ENCODE data around the gene C15orf62. TPM values are rescaled to one million over a fixed set of nuclear protein-coding genes. Genes with fewer than 3 reads are reported as not detected.

Gene C15orf62
- total and polyA plus RNA-seq, 2 donors (not counting 1 experiment from before 2014, with no cell fraction given) = 0.02 to 0.17 TPM

GRCh38 chr15:40766906-40767837 lies 2.6 kb upstream of the C15orf62 start:
- H3K4me1 ChIP-seq (ENCODE audit: control insufficient read depth, extremely low read depth, insufficient read depth, low read length) = peaks cover 16% of the 10 kb centered on the region
- no peak overlapping the region for H2AFZ ChIP-seq (ENCODE audit: low read length)
- H4K20me1 ChIP-seq (ENCODE audit: control insufficient read depth, extremely low read depth, insufficient read depth, low read length) = no peaks in the 10 kb centered on the region
- H3K9me3 ChIP-seq (ENCODE audit: control insufficient read depth, insufficient read depth, low read depth, low read length) = no peaks in the 10 kb centered on the region
- no peaks in the 10 kb centered on the region for H3K79me2 ChIP-seq (ENCODE audit: control insufficient read depth, insufficient read depth, low read length)
- H3K9ac ChIP-seq (ENCODE audit: insufficient read depth, low read length) = no peak overlapping the region
- no peak overlapping the region for H3K4me2 ChIP-seq (ENCODE audit: extremely low read depth, insufficient read depth, low read length)
- no peak overlapping the region for H3K4me3 ChIP-seq (replicated peaks in 1 of 4; ENCODE audit: control extremely low read depth in 1 of 4, insufficient read depth in 1 of 4, low read depth in 3 of 4, low read length in 4 of 4)
- no peaks in the 10 kb centered on the region for H3K27me3 ChIP-seq (ENCODE audit: control insufficient read depth, insufficient read depth, low read length)
- H3K27ac ChIP-seq (ENCODE audit: insufficient read depth, low read length) = no peak overlapping the region
- no peak for TF ChIP-seq EZH2 (IDR thresholded peaks at IDR 0.05; ENCODE audit: low read length, missing control alignments)
- H3K36me3 ChIP-seq (ENCODE audit: control insufficient read depth, insufficient read depth, low read length) = peaks cover 5% of the 10 kb centered on the region
- peak; percentile 29 to 79 for DNase-seq (ENCODE audit: low read depth in 2 of 2)

DNA sequence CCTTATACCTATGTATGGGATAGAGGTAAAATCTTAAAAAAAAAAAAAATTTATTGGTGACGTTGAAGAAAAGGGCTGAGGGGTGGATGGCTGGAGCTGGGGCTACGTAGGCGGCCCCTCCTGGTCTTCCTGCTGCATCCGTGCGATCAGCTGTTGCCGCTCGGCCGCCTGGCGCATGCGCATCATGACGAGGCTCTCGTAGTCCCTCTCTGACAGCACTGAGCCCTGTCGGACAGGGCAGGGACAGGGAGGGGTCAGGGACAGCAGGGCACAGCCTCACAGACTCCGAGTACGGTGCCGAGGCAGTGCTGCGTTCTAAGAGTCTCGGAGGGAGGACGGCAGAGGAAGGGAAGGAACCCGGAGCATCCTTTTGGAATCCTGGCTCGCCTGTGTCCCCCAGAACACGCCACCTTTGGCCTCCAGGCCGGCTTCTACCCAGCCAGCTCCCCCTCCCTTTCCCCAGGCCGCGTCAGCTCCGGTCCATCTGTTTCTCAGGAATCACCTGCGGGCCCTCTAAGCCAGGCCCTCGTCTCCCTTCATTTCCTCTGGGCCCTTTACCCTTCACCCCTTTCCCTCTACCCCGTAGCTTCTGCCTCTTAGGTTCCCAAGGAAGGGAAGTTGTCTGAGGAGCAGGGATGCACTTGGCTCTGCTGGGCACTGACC lies 1.8 kb upstream of the C15orf62 start:
- no peaks in the 10 kb centered on the region for H3K79me2 ChIP-seq (ENCODE audit: control insufficient read depth, insufficient read depth, low read length)

DNA sequence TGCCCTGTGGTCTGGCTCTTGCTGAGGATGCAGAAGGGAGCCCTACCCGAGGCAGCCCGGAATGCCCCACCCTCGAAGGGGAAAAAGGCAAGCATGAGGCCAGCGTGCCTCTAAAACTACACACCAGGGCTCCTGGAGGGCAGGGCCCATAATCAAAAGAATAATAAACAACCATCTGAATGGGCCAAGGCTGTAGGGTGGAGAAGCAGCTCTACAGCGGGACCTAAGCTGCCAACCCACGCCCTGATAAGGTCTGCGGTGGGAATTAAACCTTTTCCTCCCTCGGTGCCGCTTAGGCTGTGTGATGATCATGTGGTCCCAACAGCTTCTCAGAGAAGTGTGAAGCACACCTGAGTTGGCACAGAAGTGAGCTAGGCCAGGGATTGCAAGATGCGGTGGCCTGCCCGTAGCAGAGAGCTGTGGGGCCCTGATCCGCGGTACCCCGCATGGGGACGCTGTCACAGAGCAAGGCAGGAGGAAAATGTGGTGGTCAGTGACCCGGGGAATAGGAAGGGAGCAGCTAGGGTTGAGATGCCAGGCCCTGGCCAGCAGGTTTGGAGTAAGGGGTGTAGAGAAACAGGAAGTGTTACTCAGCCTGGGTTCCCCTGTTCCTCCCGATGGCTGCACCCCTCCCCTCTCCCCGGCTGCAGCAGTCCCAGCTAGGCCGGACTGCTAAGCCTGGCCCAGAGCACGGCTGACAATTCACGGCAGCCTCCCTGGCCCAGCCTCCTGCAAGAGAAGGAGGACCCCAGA lies 1.1 kb upstream of the C15orf62 start:
- TF ChIP-seq, protein P1, sequence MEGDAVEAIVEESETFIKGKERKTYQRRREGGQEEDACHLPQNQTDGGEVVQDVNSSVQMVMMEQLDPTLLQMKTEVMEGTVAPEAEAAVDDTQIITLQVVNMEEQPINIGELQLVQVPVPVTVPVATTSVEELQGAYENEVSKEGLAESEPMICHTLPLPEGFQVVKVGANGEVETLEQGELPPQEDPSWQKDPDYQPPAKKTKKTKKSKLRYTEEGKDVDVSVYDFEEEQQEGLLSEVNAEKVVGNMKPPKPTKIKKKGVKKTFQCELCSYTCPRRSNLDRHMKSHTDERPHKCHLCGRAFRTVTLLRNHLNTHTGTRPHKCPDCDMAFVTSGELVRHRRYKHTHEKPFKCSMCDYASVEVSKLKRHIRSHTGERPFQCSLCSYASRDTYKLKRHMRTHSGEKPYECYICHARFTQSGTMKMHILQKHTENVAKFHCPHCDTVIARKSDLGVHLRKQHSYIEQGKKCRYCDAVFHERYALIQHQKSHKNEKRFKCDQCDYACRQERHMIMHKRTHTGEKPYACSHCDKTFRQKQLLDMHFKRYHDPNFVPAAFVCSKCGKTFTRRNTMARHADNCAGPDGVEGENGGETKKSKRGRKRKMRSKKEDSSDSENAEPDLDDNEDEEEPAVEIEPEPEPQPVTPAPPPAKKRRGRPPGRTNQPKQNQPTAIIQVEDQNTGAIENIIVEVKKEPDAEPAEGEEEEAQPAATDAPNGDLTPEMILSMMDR (conservative IDR thresholded peaks at IDR 0.05 in 1 of 2, IDR thresholded peaks at IDR 0.05 in 1 of 2; ENCODE audit: low read depth in 1 of 2, low read length in 2 of 2) = no peak
- Histone ChIP-seq H3K4me3 (replicated peaks in 1 of 4; ENCODE audit: control extremely low read depth in 1 of 4, insufficient read depth in 1 of 4, low read depth in 3 of 4, low read length in 4 of 4) (no peak overlapping the region), H4K20me1 (ENCODE audit: control insufficient read depth, extremely low read depth, insufficient read depth, low read length) (no peaks in the 10 kb centered on the region), H3K27ac (ENCODE audit: insufficient read depth, low read length) (no peak overlapping the region), H3K27me3 (ENCODE audit: control insufficient read depth, insufficient read depth, low read length) (no peaks in the 10 kb centered on the region), H3K4me1 (ENCODE audit: control insufficient read depth, extremely low read depth, insufficient read depth, low read length) (peaks cover 9% of the 10 kb centered on the region), H2AFZ (ENCODE audit: low read length) (no peak overlapping the region), H3K9ac (ENCODE audit: insufficient read depth, low read length) (peak overlapping the region; percentile 2), H3K79me2 (ENCODE audit: control insufficient read depth, insufficient read depth, low read length) (no peaks in the 10 kb centered on the region), H3K36me3 (ENCODE audit: control insufficient read depth, insufficient read depth, low read length) (peaks cover 10% of the 10 kb centered on the region), H3K9me3 (ENCODE audit: control insufficient read depth, insufficient read depth, low read depth, low read length) (no peaks in the 10 kb centered on the region), H3K4me2 (ENCODE audit: extremely low read depth, insufficient read depth, low read length) (no peak overlapping the region)
- peak in 1 of 2 donors; percentile 33 for DNase-seq (ENCODE audit: low read depth in 2 of 2)

More for the DNA sequence above, 1.8 kb upstream of the C15orf62 start:
- no peak overlapping the region for H2AFZ ChIP-seq (ENCODE audit: low read length)
- no peak for DNase-seq (ENCODE audit: low read depth in 2 of 2)
- no peak overlapping the region for H3K4me3 ChIP-seq (replicated peaks in 1 of 4; ENCODE audit: control extremely low read depth in 1 of 4, insufficient read depth in 1 of 4, low read depth in 3 of 4, low read length in 4 of 4)
- H3K9ac ChIP-seq (ENCODE audit: insufficient read depth, low read length) = no peak overlapping the region
- peaks cover 16% of the 10 kb centered on the region for H3K4me1 ChIP-seq (ENCODE audit: control insufficient read depth, extremely low read depth, insufficient read depth, low read length)
- TF ChIP-seq EZH2 (IDR thresholded peaks at IDR 0.05; ENCODE audit: low read length, missing control alignments) = no peak
- TF ChIP-seq, protein P1 (conservative IDR thresholded peaks at IDR 0.05 in 1 of 2, IDR thresholded peaks at IDR 0.05 in 1 of 2; ENCODE audit: low read depth in 1 of 2, low read length in 2 of 2) = no peak
- no peaks in the 10 kb centered on the region for H3K27me3 ChIP-seq (ENCODE audit: control insufficient read depth, insufficient read depth, low read length)
- peaks cover 7% of the 10 kb centered on the region for H3K36me3 ChIP-seq (ENCODE audit: control insufficient read depth, insufficient read depth, low read length)
- no peak overlapping the region for H3K27ac ChIP-seq (ENCODE audit: insufficient read depth, low read length)
- H4K20me1 ChIP-seq (ENCODE audit: control insufficient read depth, extremely low read depth, insufficient read depth, low read length) = no peaks in the 10 kb centered on the region
- H3K9me3 ChIP-seq (ENCODE audit: control insufficient read depth, insufficient read depth, low read depth, low read length) = no peaks in the 10 kb centered on the region
- H3K4me2 ChIP-seq (ENCODE audit: extremely low read depth, insufficient read depth, low read length) = no peak overlapping the region

All from fibroblast of lung (primary cell).